ENCODE results near the gene MSI2.

The MSI2 gene

DNA sequence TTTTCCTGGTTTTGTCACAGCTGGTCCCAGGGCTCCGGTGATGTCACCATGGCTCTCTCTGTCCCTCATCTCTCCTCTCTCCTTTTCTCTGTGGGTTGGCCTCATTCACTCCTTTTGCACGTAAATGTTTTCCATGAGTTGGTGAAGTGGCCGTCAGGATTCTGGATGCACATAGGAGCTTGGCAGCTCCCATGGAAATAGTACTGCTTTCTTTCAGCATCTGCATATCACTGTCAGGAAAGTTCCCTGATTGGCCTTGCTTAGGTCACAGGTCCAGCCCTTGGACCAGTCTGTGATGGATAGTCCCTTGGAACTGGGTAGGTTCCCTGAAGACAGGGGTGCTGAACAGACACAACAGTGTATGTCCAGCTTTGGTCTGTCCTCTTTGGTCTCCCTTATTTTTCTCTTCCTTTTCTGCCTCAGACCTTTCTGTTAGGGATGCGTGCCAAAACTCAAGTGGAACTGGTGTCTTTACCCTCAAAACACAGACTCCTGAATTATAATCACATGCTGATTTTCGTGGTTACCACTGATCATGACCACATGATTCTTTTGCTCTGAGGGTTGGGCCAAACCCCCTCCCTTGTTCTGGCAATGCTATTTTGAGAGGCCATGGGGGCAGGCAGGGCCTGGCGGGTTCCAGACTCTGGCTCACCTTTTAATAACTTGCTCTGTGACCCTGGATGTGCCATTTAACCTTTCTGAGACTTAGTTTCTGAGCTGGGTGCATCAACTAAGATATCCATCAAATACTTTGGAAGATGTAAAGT lies 99.0 kb downstream of the MSI2 start:
- Mint-ChIP-seq H3K9me3 (no peaks in the 10 kb centered on the region), H3K27ac (ENCODE audit: low read depth) (no peak overlapping the region), H3K4me3 (no peak overlapping the region), H3K27me3 (no peaks in the 10 kb centered on the region), H3K36me3 (ENCODE audit: insufficient read depth) (peaks cover 6% of the 10 kb centered on the region), H3K4me1 (peaks cover 67% of the 10 kb centered on the region)
- ATAC-seq (replicated peaks; ENCODE audit: extremely low read depth, poor library complexity, severe bottlenecking), result no peak
- no peak for DNase-seq (ENCODE audit: low spot score in 2 of 2)

DNA sequence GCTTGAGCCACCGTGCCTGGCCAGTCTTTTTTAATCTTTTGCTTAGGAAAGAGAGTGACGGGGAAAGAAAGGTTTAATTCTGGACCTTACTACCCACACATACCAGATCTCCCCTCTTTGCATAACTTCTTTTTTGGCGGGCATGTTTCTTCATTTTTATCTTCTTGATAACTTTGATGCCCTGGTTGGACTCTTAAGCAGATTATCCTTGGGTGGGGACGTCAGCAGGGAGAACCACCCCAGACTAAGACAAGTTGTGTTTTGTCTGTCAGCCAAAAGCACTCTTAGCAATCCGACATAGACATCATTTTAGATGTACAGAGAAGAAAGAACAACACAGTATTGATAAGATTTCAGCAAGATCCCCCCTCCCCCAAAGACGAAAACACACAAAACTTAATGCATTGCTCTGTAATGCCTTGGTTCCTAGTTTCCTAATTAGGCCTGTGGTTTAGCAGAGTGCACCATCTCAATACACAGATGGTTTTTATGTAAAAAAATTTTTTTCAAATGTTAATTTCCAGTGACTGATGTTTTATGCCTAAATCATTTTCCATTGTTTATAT lies 99.9 kb downstream of the MSI2 start:
- no peak for ATAC-seq (replicated peaks; ENCODE audit: extremely low read depth, poor library complexity, severe bottlenecking)
- H3K9me3 Mint-ChIP-seq, result no peaks in the 10 kb centered on the region
- peaks cover 6% of the 10 kb centered on the region for H3K36me3 Mint-ChIP-seq (ENCODE audit: insufficient read depth)
- DNase-seq (ENCODE audit: low spot score in 2 of 2), result no peak
- H3K4me3 Mint-ChIP-seq, result peak overlapping the region; percentile 19
- H3K4me1 Mint-ChIP-seq, result peaks cover 60% of the 10 kb centered on the region
- no peaks in the 10 kb centered on the region for H3K27me3 Mint-ChIP-seq
- no peak overlapping the region for H3K27ac Mint-ChIP-seq (ENCODE audit: low read depth)

DNA sequence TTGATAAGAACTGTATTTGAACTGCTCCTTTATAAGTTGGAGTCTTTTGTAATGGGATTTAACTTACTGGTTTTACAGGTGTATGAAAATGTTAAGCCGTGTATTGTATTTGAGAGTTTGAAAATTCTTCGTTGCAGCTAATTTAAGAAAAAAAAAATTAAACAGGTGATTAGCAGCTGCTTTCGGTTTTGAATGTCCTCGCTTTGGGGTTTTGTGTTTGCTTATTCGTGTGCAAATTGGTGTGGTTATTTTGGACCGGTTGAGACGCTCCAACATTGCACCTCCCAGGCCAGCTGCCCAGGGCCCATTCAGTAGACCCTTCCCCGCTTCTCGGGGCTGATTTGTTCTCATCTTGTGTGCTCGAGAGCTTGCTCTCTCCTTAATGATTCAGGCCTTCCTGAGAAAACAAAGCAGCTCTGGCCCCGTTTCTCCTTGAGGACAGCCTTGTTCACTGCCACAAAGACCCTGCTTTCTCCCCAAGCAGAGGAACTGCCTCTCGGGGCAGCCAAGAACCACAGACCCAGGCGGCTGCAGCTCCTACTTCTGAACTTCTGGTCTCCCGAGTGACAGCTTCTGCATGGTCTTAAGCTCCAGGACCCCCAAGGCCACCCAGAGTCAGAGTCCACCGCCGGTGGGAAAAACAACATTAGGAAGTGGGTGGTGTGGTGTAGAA lies 100.5 kb downstream of the MSI2 start:
- Mint-ChIP-seq H3K9me3 (no peaks in the 10 kb centered on the region), H3K4me3 (peak overlapping the region; percentile 19), H3K36me3 (ENCODE audit: insufficient read depth) (peaks cover 4% of the 10 kb centered on the region), H3K4me1 (peaks cover 60% of the 10 kb centered on the region), H3K27ac (ENCODE audit: low read depth) (no peak overlapping the region), H3K27me3 (no peaks in the 10 kb centered on the region)
- ATAC-seq (replicated peaks; ENCODE audit: extremely low read depth, poor library complexity, severe bottlenecking) (no peak), DNase-seq (ENCODE audit: low spot score in 2 of 2) (no peak)

DNA sequence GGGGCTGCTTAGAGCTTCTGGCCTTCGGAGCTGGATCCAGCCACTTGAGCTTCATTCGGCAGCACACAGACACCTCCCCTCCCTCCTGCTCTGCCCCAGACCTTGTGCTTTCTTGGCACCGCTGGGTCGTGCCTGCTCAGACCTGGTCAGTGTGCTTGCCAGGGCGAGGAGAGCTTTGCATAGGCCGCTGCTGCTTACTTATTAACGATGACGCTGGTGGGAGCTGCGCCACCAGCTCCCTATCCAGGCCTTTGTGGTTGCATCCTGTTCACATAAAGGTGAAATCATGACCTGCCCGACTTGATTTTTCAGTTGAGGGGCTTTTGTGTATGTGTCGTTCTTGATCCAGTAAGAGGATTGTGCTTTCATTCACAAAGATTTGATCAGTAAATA lies 101.1 kb downstream of the MSI2 start:
- no peak for ATAC-seq (replicated peaks; ENCODE audit: extremely low read depth, poor library complexity, severe bottlenecking)
- DNase-seq (ENCODE audit: low spot score in 2 of 2), result no peak
- H3K4me1 Mint-ChIP-seq, result peaks cover 56% of the 10 kb centered on the region
- H3K36me3 Mint-ChIP-seq (ENCODE audit: insufficient read depth), result peaks cover 4% of the 10 kb centered on the region
- no peak overlapping the region for H3K27ac Mint-ChIP-seq (ENCODE audit: low read depth)
- H3K9me3 Mint-ChIP-seq, result no peaks in the 10 kb centered on the region
- H3K4me3 Mint-ChIP-seq, result no peak overlapping the region
- no peaks in the 10 kb centered on the region for H3K27me3 Mint-ChIP-seq

DNA sequence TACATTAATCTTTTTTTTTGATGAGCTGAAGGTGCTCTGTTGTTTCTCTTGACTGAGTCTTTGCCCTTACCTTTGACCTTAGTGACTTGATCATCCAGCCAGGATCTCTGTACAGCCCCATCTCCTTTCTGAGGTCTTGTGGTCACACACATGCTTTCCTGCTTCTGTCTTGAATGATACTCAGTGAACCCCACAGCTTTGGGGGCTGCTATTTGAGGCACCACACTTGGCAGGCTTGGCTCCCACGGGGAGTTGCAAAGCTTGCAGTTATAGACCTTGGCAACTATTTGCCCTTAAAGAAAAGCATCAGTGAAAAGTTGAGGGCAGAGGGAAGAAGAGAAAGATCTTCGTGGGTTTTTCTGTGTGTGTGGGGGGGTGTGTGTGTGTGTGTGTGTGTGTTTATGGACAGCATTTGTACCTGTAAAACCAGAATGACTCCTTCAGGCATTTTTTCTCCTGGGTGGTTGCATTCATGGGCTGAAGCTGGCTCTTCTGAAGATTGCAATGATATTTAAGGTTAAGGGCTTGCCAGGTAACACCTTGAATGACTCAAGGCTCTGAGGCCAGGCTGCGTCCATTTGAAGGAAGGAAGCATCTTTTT lies 101.6 kb downstream of the MSI2 start:
- Mint-ChIP-seq H3K27me3 (no peaks in the 10 kb centered on the region), H3K9me3 (no peaks in the 10 kb centered on the region), H3K36me3 (ENCODE audit: insufficient read depth) (peaks cover 4% of the 10 kb centered on the region), H3K27ac (ENCODE audit: low read depth) (no peak overlapping the region), H3K4me3 (no peak overlapping the region), H3K4me1 (peaks cover 54% of the 10 kb centered on the region)
- no peak for ATAC-seq (replicated peaks; ENCODE audit: extremely low read depth, poor library complexity, severe bottlenecking)
- no peak for DNase-seq (ENCODE audit: low spot score in 2 of 2)

DNA sequence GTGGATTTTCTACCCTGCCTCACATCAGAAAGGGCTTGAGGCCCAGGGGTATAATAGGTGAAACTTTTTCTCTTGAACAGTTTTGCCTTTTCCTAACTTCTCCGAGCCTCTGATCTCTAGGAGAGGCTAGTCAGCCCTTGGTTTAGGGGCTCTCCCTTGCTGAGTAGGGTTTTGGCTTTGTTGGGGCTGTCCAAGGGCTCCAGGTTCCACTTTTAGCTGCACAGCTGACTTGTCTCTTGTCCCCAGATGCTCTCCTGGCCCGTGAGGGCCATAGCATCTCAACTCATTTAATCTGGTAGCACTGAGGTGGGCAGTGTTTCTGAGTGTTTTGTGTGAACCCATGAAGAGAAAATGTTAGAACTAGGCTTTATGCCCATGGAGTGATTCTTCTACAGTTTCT lies 103.9 kb downstream of the MSI2 start:
- ATAC-seq (replicated peaks; ENCODE audit: extremely low read depth, poor library complexity, severe bottlenecking), result no peak
- no peaks in the 10 kb centered on the region for H3K9me3 Mint-ChIP-seq
- no peaks in the 10 kb centered on the region for H3K27me3 Mint-ChIP-seq
- no peak overlapping the region for H3K4me3 Mint-ChIP-seq
- no peak for DNase-seq (ENCODE audit: low spot score in 2 of 2)
- peaks cover 3% of the 10 kb centered on the region for H3K36me3 Mint-ChIP-seq (ENCODE audit: insufficient read depth)
- H3K4me1 Mint-ChIP-seq, result peaks cover 35% of the 10 kb centered on the region
- no peak overlapping the region for H3K27ac Mint-ChIP-seq (ENCODE audit: low read depth)

DNA sequence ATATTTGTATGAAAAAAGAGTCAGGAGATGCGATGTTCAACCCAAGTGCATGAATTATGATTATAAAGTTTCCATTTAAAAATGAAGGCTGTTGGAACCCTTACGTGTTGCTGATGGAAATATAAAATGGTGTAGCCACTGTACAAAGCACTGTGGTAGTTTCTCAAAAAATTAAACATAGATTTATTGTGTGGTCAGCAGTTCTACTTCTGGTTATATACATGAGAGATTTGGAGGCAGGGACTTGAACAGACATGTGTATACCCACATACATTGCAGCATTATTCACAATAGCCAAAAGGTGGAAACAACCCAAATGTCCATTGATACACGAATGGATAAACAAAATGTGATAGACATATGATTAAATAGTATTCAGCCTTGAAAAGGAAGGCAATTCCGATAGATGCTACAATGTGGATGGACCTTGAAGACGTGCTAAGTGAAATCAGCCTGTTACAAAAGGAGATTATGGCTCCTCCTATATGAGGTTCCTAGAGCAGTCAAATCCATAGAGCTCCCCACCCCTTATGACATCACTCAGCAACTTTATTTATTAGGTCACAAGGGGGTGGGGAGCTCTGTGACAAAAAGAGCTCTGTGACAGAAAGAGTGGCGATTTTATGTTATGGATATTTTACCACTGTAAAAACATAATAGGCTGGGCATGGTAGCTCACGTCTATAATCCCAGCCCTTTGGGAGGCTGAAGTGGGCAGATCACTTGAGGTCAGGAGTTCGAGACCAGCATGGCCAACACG lies 106.7 kb downstream of the MSI2 start:
- no peak overlapping the region for H3K27ac Mint-ChIP-seq (ENCODE audit: low read depth)
- peaks cover 19% of the 10 kb centered on the region for H3K4me1 Mint-ChIP-seq
- H3K4me3 Mint-ChIP-seq, result no peak overlapping the region
- no peaks in the 10 kb centered on the region for H3K9me3 Mint-ChIP-seq
- H3K36me3 Mint-ChIP-seq (ENCODE audit: insufficient read depth), result no peaks in the 10 kb centered on the region
- ATAC-seq (replicated peaks; ENCODE audit: extremely low read depth, poor library complexity, severe bottlenecking) (no peak), DNase-seq (ENCODE audit: low spot score in 2 of 2) (no peak)
- no peaks in the 10 kb centered on the region for H3K27me3 Mint-ChIP-seq

DNA sequence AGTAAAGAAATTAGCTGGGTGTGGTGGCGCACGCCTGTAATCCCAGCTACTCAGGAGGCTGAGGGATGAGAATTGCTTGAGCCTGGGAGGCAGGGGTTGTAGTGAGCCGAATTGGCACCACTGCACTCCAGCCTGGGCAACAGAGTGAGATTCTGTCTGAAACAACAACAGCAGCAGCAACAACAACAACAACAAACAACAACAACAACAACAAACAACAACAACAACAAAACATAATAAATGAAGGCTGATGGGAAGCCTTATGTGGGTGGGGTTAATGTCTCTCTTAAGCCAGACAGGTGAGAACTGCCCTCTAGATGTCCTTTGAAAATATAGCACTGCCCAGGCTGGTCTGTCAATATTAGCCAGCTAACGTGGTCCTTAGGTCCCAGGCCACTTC lies 107.3 kb downstream of the MSI2 start:
- Mint-ChIP-seq H3K27me3 (no peaks in the 10 kb centered on the region), H3K4me3 (no peak overlapping the region), H3K9me3 (no peaks in the 10 kb centered on the region), H3K36me3 (ENCODE audit: insufficient read depth) (no peaks in the 10 kb centered on the region), H3K4me1 (peaks cover 16% of the 10 kb centered on the region), H3K27ac (ENCODE audit: low read depth) (no peak overlapping the region)
- ATAC-seq (replicated peaks; ENCODE audit: extremely low read depth, poor library complexity, severe bottlenecking), result no peak
- no peak for DNase-seq (ENCODE audit: low spot score in 2 of 2)

DNA sequence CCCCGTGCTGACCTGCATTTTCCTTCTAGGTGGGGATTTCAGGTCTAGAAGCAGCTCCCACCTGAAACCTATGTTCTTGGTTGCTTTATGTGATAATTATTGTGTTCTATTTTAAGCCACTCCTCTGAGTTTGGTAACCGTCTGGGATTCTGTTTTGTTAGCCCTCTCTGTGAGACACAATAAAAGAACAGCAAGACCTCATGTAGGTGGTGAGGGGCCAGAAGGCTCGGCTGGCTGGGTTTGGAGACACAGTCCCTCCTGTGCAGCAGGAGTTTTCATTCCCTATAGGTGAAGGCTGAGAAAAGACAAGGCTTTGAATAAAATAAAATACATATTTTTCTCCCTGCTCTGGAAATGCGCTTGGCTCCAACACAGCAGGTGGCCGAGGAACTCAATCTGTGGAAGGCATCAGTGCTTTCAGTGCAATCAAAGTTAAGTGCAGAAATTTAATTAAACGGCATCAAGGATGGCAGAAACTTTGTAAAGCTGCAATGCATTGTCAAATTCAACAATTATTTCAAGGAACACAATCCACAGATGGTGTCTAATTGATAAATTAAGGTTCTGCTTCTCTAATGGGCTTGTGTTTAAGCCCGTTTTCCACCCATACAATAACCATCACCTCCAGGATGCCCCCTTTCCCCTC lies 107.8 kb downstream of the MSI2 start:
- no peaks in the 10 kb centered on the region for H3K27me3 Mint-ChIP-seq
- DNase-seq (ENCODE audit: low spot score in 2 of 2) (no peak), ATAC-seq (replicated peaks; ENCODE audit: extremely low read depth, poor library complexity, severe bottlenecking) (no peak)
- H3K4me3 Mint-ChIP-seq, result no peak overlapping the region
- H3K9me3 Mint-ChIP-seq, result no peaks in the 10 kb centered on the region
- peaks cover 18% of the 10 kb centered on the region for H3K4me1 Mint-ChIP-seq
- H3K36me3 Mint-ChIP-seq (ENCODE audit: insufficient read depth), result no peaks in the 10 kb centered on the region
- no peak overlapping the region for H3K27ac Mint-ChIP-seq (ENCODE audit: low read depth)

DNA sequence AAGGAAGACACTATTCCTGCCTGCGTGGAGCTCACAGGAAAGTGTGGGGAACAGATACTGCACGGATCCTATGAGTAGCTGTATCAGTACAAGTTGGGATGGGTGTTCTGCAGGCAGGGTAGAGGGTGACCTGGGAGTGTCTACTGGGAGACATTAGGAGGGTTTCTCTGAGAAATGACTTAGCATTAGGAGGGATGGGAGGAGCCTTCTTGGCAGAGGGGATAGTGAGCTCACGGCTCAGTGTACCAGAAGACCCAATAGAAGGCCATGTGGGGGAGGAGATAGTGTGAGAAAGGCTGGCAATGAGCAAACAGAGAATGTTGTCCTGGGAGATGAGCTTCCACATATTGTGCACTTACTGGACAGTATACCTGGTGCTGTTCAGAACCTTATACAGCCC lies 109.1 kb downstream of the MSI2 start:
- Mint-ChIP-seq H3K27me3 (no peaks in the 10 kb centered on the region), H3K9me3 (no peaks in the 10 kb centered on the region), H3K36me3 (ENCODE audit: insufficient read depth) (no peaks in the 10 kb centered on the region), H3K4me1 (peaks cover 18% of the 10 kb centered on the region), H3K27ac (ENCODE audit: low read depth) (no peak overlapping the region), H3K4me3 (no peak overlapping the region)
- DNase-seq (ENCODE audit: low spot score in 2 of 2) (no peak), ATAC-seq (replicated peaks; ENCODE audit: extremely low read depth, poor library complexity, severe bottlenecking) (no peak)

DNA sequence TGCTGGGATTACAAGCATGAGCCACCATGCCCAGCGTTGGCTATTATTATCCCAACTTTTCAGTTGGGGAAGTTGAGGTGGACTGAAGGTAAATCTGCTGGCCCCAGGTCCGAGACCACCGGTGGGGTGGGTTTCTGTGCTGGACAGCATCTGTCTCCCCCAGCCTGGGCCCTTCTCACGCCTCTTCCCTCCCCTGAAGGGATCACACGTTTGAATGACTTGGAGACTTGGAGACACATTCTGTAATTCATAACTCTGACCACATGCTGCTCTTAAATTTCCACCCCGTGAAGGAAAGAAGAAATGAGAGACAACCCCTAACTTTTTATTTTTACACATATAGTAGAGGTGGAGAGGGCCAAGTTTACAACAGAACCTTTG lies 109.8 kb downstream of the MSI2 start:
- H3K27me3 Mint-ChIP-seq, result no peaks in the 10 kb centered on the region
- no peak overlapping the region for H3K27ac Mint-ChIP-seq (ENCODE audit: low read depth)
- H3K36me3 Mint-ChIP-seq (ENCODE audit: insufficient read depth), result no peaks in the 10 kb centered on the region
- DNase-seq (ENCODE audit: low spot score in 2 of 2), result no peak
- no peak for ATAC-seq (replicated peaks; ENCODE audit: extremely low read depth, poor library complexity, severe bottlenecking)
- H3K4me3 Mint-ChIP-seq, result no peak overlapping the region
- peaks cover 18% of the 10 kb centered on the region for H3K4me1 Mint-ChIP-seq
- H3K9me3 Mint-ChIP-seq, result no peaks in the 10 kb centered on the region

All from central memory CD8-positive, alpha-beta T cell (primary cell).